ENCODE data around the gene OLAH. TPM values are rescaled to one million over a fixed set of nuclear protein-coding genes. Genes with fewer than 3 reads are reported as not detected.

Gene OLAH
- total and polyA plus RNA-seq, 2 experiments from 2014 or later, result not detected

GRCh38 chr10:15060638-15061037 lies 16.9 kb downstream of the OLAH start:
- no peak for DNase-seq (ENCODE audit: low read depth in 1 of 2, low spot score in 1 of 2)
- Histone ChIP-seq H3K36me3 (no peaks in the 10 kb centered on the region), H3K4me1 (ENCODE audit: low read depth) (no peaks in the 10 kb centered on the region), H3K4me3 (no peak overlapping the region), H3K27ac (no peak overlapping the region), H3K27me3 (peaks cover 4% of the 10 kb centered on the region), H3K9me3 (ENCODE audit: low read depth) (no peaks in the 10 kb centered on the region)
- TF ChIP-seq CTCF (IDR thresholded peaks at IDR 0.05; ENCODE audit: low read depth, low read length), result no peak

- no peak for TF ChIP-seq CTCF (IDR thresholded peaks at IDR 0.05; ENCODE audit: low read depth, low read length)
- H3K4me3 ChIP-seq, result no peak overlapping the region
- no peaks in the 10 kb centered on the region for H3K27me3 ChIP-seq
- H3K27ac ChIP-seq, result no peak overlapping the region
- H3K36me3 ChIP-seq, result no peaks in the 10 kb centered on the region
- DNase-seq (ENCODE audit: low read depth in 1 of 2, low spot score in 1 of 2), result no peak
- H3K4me1 ChIP-seq (ENCODE audit: low read depth), result no peaks in the 10 kb centered on the region
- H3K9me3 ChIP-seq (ENCODE audit: low read depth), result no peaks in the 10 kb centered on the region
Measured at GRCh38 chr10:15067154-15067553, 23.4 kb downstream of the OLAH start.

- no peaks in the 10 kb centered on the region for H3K27me3 ChIP-seq
- H3K27ac ChIP-seq, result no peak overlapping the region
- H3K4me1 ChIP-seq (ENCODE audit: low read depth), result no peaks in the 10 kb centered on the region
- TF ChIP-seq CTCF (IDR thresholded peaks at IDR 0.05; ENCODE audit: low read depth, low read length), result no peak
- no peaks in the 10 kb centered on the region for H3K36me3 ChIP-seq
- H3K4me3 ChIP-seq, result no peak overlapping the region
- no peaks in the 10 kb centered on the region for H3K9me3 ChIP-seq (ENCODE audit: low read depth)
- DNase-seq (ENCODE audit: low read depth in 1 of 2, low spot score in 1 of 2), result peak in 1 of 2 donors; percentile 82
Measured at GRCh38 chr10:15068802-15069201, 25.1 kb downstream of the OLAH start.

- Histone ChIP-seq H3K27me3 (no peaks in the 10 kb centered on the region), H3K4me1 (ENCODE audit: low read depth) (no peaks in the 10 kb centered on the region), H3K27ac (no peak overlapping the region), H3K36me3 (no peaks in the 10 kb centered on the region), H3K9me3 (ENCODE audit: low read depth) (no peaks in the 10 kb centered on the region), H3K4me3 (no peak overlapping the region)
- no peak for DNase-seq (ENCODE audit: low read depth in 1 of 2, low spot score in 1 of 2)
- no peak for TF ChIP-seq CTCF (IDR thresholded peaks at IDR 0.05; ENCODE audit: low read depth, low read length)
Measured at GRCh38 chr10:15069230-15069629, 25.5 kb downstream of the OLAH start.

- no peak for TF ChIP-seq CTCF (IDR thresholded peaks at IDR 0.05; ENCODE audit: low read depth, low read length)
- no peak overlapping the region for H3K4me3 ChIP-seq
Measured at GRCh38 chr10:15072358-15072757, 28.6 kb downstream of the OLAH start.

GRCh38 chr10:15075421-15075820 lies 31.7 kb downstream of the OLAH start:
- no peak for DNase-seq (ENCODE audit: low read depth in 1 of 2, low spot score in 1 of 2)
- Histone ChIP-seq H3K27ac (no peak overlapping the region), H3K36me3 (no peaks in the 10 kb centered on the region), H3K4me3 (no peak overlapping the region), H3K9me3 (ENCODE audit: low read depth) (no peaks in the 10 kb centered on the region), H3K4me1 (ENCODE audit: low read depth) (no peaks in the 10 kb centered on the region), H3K27me3 (no peaks in the 10 kb centered on the region)
- TF ChIP-seq CTCF (IDR thresholded peaks at IDR 0.05; ENCODE audit: low read depth, low read length), result no peak

More at GRCh38 chr10:15072358-15072757, 28.6 kb downstream of the OLAH start:
- no peaks in the 10 kb centered on the region for H3K9me3 ChIP-seq (ENCODE audit: low read depth)
- H3K4me1 ChIP-seq (ENCODE audit: low read depth), result no peaks in the 10 kb centered on the region
- DNase-seq (ENCODE audit: low read depth in 1 of 2, low spot score in 1 of 2), result no peak
- no peak overlapping the region for H3K27ac ChIP-seq
- no peaks in the 10 kb centered on the region for H3K27me3 ChIP-seq
- H3K36me3 ChIP-seq, result no peaks in the 10 kb centered on the region

Data from cardiac muscle cell (in vitro differentiated cells and primary cell).